Thymus (tissue), 11 donors: ENCODE results near the gene GDF2. TPM values are rescaled to one million over a fixed set of nuclear protein-coding genes. Genes with fewer than 3 reads are reported as not detected.
A peak's percentile ranks its signal among the peaks of the same experiment; 100 is the strongest.

Experiments
- DNase-seq, 9 donors: peaks; one replicate each; pipeline ENCODE4 v3.0.0-alpha.2; 2013; ENCODE audit warnings: low spot score in 9 of 9, low read depth in 6 of 9, missing footprints in 1 of 9
- H3K27ac ChIP-seq, 2 donors: one replicate each; pipeline ENCODE4 v1.5.1; 2013; ENCODE audit warnings: control low read depth in 1 of 2, low read depth in 1 of 2, low read length in 1 of 2, mild to moderate bottlenecking in 1 of 2, moderate library complexity in 1 of 2
- H3K27me3 ChIP-seq, 2 donors: one replicate each; pipeline ENCODE4 v1.5.1; 2013; ENCODE audit warnings: low read length in 1 of 2; ENCODE audit not compliant: control insufficient read depth in 2 of 2, insufficient read depth in 1 of 2
- H3K36me3 ChIP-seq, 2 donors: one replicate each; pipeline ENCODE4 v1.5.1; 2013; ENCODE audit warnings: low read length in 1 of 2, mild to moderate bottlenecking in 1 of 2, moderate library complexity in 1 of 2; ENCODE audit not compliant: control insufficient read depth in 2 of 2, insufficient read depth in 2 of 2
- H3K4me1 ChIP-seq, 2 donors: one replicate each; pipeline ENCODE4 v1.5.1; 2013; ENCODE audit warnings: low read length in 2 of 2; ENCODE audit not compliant: control insufficient read depth in 2 of 2, insufficient read depth in 2 of 2
- H3K4me3 ChIP-seq, 2 donors: one replicate each; pipeline ENCODE4 v1.5.1; 2013; ENCODE audit warnings: low read length in 2 of 2, control low read depth in 1 of 2, mild to moderate bottlenecking in 1 of 2
- H3K9me3 ChIP-seq, 2 donors: one replicate each; pipeline ENCODE4 v1.5.1; 2013; ENCODE audit warnings: low read length in 1 of 2, mild to moderate bottlenecking in 1 of 2; ENCODE audit not compliant: control insufficient read depth in 2 of 2, insufficient read depth in 1 of 2
- WGBS: extraction: QIAGEN DNeasy Blood & Tissue Kit; methylation state at CpG from one replicate; pipeline ENCODE4 v1.1.7; 2013; 5-methylcytosine and 5-hydroxymethylcytosine counted together
- polyA plus RNA-seq: library from polyadenylated mRNA; stranded (reverse); fragments of 200-250 nt; gene quantifications from one replicate; pipeline ENCODE4 v1.2.3, GENCODE V29; 2013
- total RNA-seq: library from RNA; stranded (reverse); fragments of 120-200 nt; gene quantifications from one replicate; pipeline ENCODE4 v1.2.4, GENCODE V29; 2013
- donor health status: healthy.

Gene GDF2
- total and polyA plus RNA-seq, 2 donors: 0.02 TPM; not detected in 1

DNA sequence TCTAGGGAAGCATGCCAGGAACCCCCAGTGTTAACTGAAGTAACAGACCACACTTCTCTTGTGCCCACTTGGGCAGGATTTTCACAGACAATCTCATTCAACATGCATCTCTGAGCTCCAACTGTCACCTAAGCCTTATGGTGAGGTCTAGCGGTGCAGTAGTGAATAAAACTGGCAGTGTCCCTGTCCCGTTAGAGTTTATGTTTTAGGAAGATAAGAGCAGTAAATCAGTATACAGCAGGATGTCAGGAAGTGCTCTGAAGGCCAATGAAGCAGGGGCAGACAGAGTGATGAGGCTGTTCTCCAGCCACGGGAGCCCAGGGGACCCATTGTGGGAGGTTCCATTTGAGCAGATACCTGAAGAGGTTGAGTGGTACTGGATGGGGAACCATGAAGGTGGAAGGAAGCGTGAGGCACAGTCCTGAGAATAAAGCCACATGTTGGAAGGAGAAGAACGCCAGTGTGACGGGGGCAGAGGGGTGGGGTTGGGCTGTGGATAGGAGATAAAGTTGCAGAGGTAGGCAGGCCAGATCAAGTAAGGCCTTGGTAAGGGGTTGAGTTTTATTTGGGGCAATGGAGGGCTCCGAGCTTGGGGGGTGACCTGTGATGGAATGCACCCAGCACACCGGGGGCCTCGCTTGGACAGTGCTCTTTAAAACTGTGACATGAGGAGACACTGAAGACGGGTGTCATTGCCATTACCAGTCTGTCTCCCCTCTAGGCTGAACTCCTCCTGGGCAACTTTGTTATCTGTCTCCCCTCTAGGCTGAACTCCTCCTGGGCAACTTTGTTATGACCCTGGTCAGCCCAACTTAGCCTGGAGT lies 15.7 kb upstream of the GDF2 start:
- Histone ChIP-seq H3K27ac (no peak overlapping the region), H3K4me1 (peaks cover 18 to 20% of the 10 kb centered on the region in 2 donors), H3K4me3 (no peak overlapping the region), H3K9me3 (peaks cover 0 to 2% of the 10 kb centered on the region in 2 donors), H3K36me3 (no peaks in the 10 kb centered on the region), H3K27me3 (peaks cover under 1 to 16% of the 10 kb centered on the region in 2 donors)
- DNase-seq: no peak
- 63% methylated on average over 10 of the region's 10 CpGs for WGBS

DNA sequence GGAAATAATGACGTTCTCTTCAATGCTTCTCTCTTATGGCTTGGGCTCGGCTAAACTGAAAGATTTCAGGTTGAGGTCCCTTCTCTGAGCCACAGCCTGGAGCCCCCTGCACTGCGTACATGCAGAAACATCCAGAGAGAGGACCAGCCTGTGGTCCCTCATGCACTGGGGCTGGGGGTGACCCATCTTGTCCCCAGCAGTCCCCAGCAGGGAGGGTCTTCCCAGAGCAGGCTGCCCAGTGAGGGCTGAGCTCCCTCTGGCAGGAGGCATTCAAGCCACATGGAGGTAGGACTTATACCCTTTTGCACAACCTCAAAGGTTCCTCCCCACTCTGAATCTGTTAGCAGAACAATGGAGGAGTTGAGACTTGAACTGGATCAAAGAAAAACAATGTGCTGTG lies 14.9 kb upstream of the GDF2 start:
- WGBS: 79% methylated on average over 3 of the region's 3 CpGs
- H3K36me3 ChIP-seq: no peaks in the 10 kb centered on the region
- DNase-seq: no peak
- H3K4me1 ChIP-seq: peaks cover 26% of the 10 kb centered on the region in 2 donors
- H3K4me3 ChIP-seq: no peak overlapping the region
- H3K27me3 ChIP-seq: peaks cover 0 to 11% of the 10 kb centered on the region in 2 donors
- H3K27ac ChIP-seq: no peak overlapping the region
- H3K9me3 ChIP-seq: peaks cover 0 to 4% of the 10 kb centered on the region in 2 donors

DNA sequence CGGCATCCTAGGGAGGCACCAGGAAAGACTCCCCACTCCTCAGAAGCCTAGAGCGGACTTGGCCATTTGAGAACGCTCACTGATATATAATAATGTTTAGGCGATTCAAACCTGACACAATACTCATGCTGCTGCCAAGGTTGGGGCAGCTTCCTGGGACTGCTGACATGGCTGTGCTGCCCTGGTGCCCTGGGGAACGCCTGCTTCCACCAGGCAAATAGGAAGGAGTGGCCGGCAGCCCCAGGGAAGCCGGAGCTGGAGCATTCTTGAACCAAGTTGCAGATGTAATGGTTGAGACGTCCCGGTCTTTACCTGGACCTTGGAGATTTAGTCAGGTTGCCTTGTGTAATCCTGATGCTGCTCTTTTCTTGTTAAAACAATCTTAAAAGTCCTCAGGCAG lies 13.5 kb upstream of the GDF2 start:
- Histone ChIP-seq H3K4me1 (peaks cover 28% of the 10 kb centered on the region in 2 donors), H3K36me3 (no peaks in the 10 kb centered on the region), H3K27me3 (peaks cover 0 to 6% of the 10 kb centered on the region in 2 donors), H3K27ac (no peak overlapping the region), H3K4me3 (no peak overlapping the region), H3K9me3 (peaks cover 0 to 4% of the 10 kb centered on the region in 2 donors)
- WGBS: 96% methylated on average over 9 of the region's 9 CpGs
- no peak for DNase-seq

DNA sequence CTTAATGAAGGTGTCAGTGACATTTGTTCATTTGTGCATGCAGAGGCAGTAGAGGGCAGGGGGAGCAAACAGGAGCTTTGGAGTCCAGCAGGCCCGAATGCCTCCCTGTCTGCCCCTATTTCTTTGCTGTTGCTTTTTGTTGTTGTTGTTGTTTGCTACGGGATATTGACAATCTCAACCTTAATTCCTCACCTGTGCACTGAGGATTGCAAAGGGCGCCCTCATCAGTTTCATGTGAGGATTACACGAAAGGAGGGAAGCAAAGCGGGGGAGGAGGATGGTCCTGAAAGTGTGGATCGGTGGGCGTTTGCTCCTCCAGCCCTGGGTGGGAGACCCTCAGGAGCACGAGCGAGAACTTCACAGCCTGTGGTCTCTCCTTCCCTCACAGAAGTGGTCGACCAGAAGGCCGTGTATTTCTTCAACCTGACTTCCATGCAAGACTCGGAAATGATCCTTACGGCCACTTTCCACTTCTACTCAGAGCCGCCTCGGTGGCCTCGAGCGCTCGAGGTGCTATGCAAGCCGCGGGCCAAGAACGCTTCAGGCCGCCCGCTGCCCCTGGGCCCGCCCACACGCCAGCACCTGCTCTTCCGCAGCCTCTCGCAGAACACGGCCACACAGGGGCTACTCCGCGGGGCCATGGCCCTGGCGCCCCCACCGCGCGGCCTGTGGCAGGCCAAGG lies 12.7 kb upstream of the GDF2 start:
- WGBS: 90% methylated on average over 34 of the region's 34 CpGs

DNA sequence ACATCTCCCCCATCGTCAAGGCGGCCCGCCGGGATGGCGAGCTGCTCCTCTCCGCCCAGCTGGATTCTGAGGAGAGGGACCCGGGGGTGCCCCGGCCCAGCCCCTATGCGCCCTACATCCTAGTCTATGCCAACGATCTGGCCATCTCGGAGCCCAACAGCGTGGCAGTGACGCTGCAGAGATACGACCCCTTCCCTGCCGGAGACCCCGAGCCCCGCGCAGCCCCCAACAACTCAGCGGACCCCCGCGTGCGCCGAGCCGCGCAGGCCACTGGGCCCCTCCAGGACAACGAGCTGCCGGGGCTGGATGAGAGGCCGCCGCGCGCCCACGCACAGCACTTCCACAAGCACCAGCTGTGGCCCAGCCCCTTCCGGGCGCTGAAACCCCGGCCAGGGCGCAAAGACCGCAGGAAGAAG lies 12.2 kb upstream of the GDF2 start:
- DNase-seq: no peak
- H3K4me3 ChIP-seq: no peak overlapping the region
- peaks cover 0 to 6% of the 10 kb centered on the region in 2 donors for H3K27me3 ChIP-seq
- peaks cover 0 to 4% of the 10 kb centered on the region in 2 donors for H3K9me3 ChIP-seq
- WGBS: 98% methylated on average over 37 of the region's 37 CpGs
- H3K27ac ChIP-seq: no peak overlapping the region
- peaks cover 28% of the 10 kb centered on the region in 2 donors for H3K4me1 ChIP-seq
- H3K36me3 ChIP-seq: no peaks in the 10 kb centered on the region

More for the DNA sequence above, 12.7 kb upstream of the GDF2 start:
- Histone ChIP-seq H3K4me1 (peaks cover 28% of the 10 kb centered on the region in 2 donors), H3K27me3 (peaks cover 0 to 6% of the 10 kb centered on the region in 2 donors), H3K27ac (no peak overlapping the region), H3K9me3 (peaks cover 0 to 4% of the 10 kb centered on the region in 2 donors), H3K36me3 (no peaks in the 10 kb centered on the region), H3K4me3 (no peak overlapping the region)
- DNase-seq: peak in 1 of 9 donors; percentile 20

DNA sequence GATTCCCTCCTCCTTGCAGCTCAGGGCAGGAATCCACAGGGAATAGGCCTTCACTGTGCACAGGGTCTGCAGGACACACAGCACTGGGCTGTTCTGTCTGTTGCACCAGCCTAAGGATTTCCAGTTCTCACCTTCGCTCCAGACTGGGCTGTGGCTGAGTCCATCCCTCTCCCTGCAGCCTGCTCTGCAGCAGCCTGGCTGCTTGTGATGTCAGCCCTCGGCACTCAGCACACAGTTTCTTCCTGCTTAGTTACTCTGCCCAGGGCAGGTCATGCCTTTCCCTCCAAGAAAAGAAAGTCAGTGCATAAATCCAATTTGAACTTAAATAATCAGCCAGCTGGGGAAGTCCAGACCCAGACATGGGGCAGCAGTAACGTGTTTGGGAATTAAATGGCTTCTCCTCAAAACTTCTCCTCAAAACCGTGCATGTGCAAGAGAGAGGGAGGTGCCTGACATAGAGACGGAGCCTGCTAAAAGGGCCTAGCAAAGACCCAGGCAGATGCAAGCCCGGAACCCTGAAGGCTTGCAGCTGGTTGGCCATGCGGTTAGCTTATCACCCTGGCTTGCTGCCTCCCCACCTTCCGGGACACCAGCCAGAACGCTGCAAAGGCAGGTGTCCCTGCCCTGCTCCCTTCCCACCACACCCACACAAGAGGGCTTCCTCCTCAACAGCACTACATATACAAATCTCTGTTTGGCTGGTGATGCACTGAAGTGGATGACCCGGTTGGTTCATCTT lies 10.9 kb upstream of the GDF2 start:
- 12% methylated on average over 10 of the region's 10 CpGs for WGBS
- peak; percentile 25 to 83 (median 51) for DNase-seq
- Histone ChIP-seq H3K9me3 (peaks cover 0 to 4% of the 10 kb centered on the region in 2 donors), H3K36me3 (no peaks in the 10 kb centered on the region), H3K27me3 (peaks cover 0 to 6% of the 10 kb centered on the region in 2 donors), H3K27ac (peak overlapping the region; percentile 85 to 92), H3K4me1 (peaks cover 28% of the 10 kb centered on the region in 2 donors), H3K4me3 (peak overlapping the region in 1 of 2 donors; percentile 11)

DNA sequence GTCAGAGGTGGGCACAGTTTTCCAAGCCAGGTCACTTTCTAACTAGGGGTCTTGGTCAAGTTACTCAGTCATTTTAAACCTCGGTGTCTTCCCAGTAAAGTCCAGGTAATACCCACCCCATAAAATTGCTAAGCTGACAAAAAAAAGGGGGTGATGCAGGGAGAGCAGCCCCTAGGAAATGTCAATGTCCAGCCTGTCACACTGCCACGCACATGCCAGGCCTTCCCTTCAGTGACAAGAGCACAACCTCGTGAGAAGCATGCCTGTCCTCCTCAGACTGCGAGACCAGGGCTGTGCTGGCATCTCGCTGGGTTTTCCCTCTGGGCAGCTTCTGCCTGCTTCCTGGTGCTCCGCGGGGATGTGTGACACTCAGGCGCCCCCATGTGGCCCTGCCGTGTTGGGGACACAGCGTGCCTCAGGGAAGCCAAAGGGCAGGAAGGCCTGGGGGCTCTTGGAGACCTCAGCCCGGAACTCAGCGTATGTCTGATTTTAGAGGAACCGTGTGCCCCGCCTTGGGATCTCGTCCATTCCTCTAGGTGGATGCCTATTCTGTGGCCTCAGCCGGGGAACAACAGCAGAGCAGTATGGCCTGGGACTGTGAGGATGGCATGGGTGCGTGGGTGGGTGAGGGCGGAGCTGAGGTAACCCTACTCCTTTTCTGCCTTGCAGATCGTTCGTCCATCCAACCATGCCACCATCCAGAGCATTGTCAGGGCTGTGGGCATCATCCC lies 10.2 kb upstream of the GDF2 start:
- DNase-seq: peak in 8 of 9 donors; percentile 42 to 84 (median 66)
- Histone ChIP-seq H3K9me3 (peaks cover 0 to 4% of the 10 kb centered on the region in 2 donors), H3K27me3 (peaks cover 0 to 3% of the 10 kb centered on the region in 2 donors), H3K4me1 (peaks cover 27 to 28% of the 10 kb centered on the region in 2 donors), H3K27ac (peak overlapping the region; percentile 85 to 92), H3K36me3 (no peaks in the 10 kb centered on the region), H3K4me3 (peak overlapping the region in 1 of 2 donors; percentile 11)
- WGBS: 27% methylated on average over 20 of the region's 20 CpGs

DNA sequence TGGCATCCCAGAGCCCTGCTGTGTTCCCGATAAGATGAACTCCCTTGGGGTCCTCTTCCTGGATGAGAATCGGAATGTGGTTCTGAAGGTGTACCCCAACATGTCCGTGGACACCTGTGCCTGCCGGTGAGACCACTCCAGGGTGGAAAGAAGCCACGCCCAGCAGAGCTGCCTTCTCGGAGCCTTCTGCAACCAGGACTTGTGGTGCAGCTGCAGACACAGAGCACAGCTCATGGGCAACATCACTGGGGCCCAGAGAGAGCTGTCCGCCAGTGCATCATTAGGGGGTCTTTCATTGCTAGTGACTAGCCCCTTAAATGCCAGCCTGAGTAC lies 9.6 kb upstream of the GDF2 start:
- H3K4me1 ChIP-seq: peaks cover 22 to 25% of the 10 kb centered on the region in 2 donors
- H3K4me3 ChIP-seq: no peak overlapping the region
- H3K36me3 ChIP-seq: no peaks in the 10 kb centered on the region
- WGBS: 93% methylated on average over 7 of the region's 7 CpGs
- DNase-seq: no peak
- H3K9me3 ChIP-seq: peaks cover 0 to 4% of the 10 kb centered on the region in 2 donors
- no peaks in the 10 kb centered on the region for H3K27me3 ChIP-seq
- no peak overlapping the region for H3K27ac ChIP-seq
